K562 (cell line): ENCODE results near the gene ST7. TPM values are rescaled to one million over a fixed set of nuclear protein-coding genes. Genes with fewer than 3 reads are reported as not detected.

ENCODE experiments used
- CBFA2T3 ChIP-seq: fragments of 450-650 bp; IDR thresholded peaks from 2 replicates; pipeline ENCODE4 v1.6.1; 2017
- DIDO1 ChIP-seq: fragments of 450-650 bp; IDR thresholded peaks from 2 replicates; pipeline ENCODE4 v1.6.1; 2016; ENCODE audit warnings: low read depth, missing biosample characterization, missing genetic modification characterization
- HCFC1 ChIP-seq: IDR thresholded peaks from 2 replicates; pipeline ENCODE4 v1.6.1; 2012; ENCODE audit warnings: low read depth, low read length, improper control_type of control experiment
- IRF2 ChIP-seq: sonication (generic); formaldehyde crosslinking; IDR thresholded peaks from 2 replicates; pipeline ENCODE4 v1.8.1; 2022; ENCODE audit warnings: mild to moderate bottlenecking, missing genetic modification reagents
- KAT7 ChIP-seq: sonication (generic); formaldehyde crosslinking; IDR thresholded peaks from 2 replicates; pipeline ENCODE4 v1.8.0; 2022; ENCODE audit warnings: missing genetic modification reagents, mild to moderate bottlenecking, borderline replicate concordance
- NFIX ChIP-seq: fragments of 250-450 bp; sonication (Bioruptor Pico); IDR thresholded peaks from 2 replicates; pipeline ENCODE4 v1.4.0; 2020; ENCODE audit warnings: low read depth, mild to moderate bottlenecking, moderate library complexity
- PHB ChIP-seq: fragments of 250-450 bp; sonication (Bioruptor Pico); IDR thresholded peaks from 2 replicates; pipeline ENCODE4 v1.5.0; 2021
- PPARD ChIP-seq: fragments of 250-450 bp; sonication (Bioruptor Pico); IDR thresholded peaks from 2 replicates; pipeline ENCODE4 v1.8.0; 2022; ENCODE audit warnings: inconsistent platforms, mild to moderate bottlenecking, moderate library complexity
- SAFB ChIP-seq: fragments of 200-400 bp; formaldehyde crosslinking; IDR thresholded peaks from 2 replicates; pipeline ENCODE4 v1.6.1; 2017; ENCODE audit warnings: low read depth, low read length, borderline replicate concordance
- SNRNP70 ChIP-seq: fragments of 200-400 bp; formaldehyde crosslinking; optimal IDR thresholded peaks from 2 replicates; pipeline ENCODE3; 2017; ENCODE audit warnings: low read depth, low read length
- SRSF3 ChIP-seq: fragments of 200-400 bp; formaldehyde crosslinking; IDR thresholded peaks from 2 replicates; pipeline ENCODE4 v1.6.1; 2016; ENCODE audit warnings: mild to moderate bottlenecking, low read length, moderate library complexity; ENCODE audit not compliant: insufficient read depth
- TCF3 ChIP-seq: sonication (generic); formaldehyde crosslinking; IDR thresholded peaks from 2 replicates; pipeline ENCODE4 v1.4.0; 2020; ENCODE audit warnings: mild to moderate bottlenecking, missing genetic modification reagents
- ZNF217 ChIP-seq: sonication (generic); formaldehyde crosslinking; IDR thresholded peaks from 2 replicates; pipeline ENCODE4 v1.8.0; 2022; ENCODE audit warnings: mild to moderate bottlenecking, missing genetic modification reagents
- ZNF324 ChIP-seq: fragments of 250-450 bp; sonication (Bioruptor Pico); IDR thresholded peaks from 2 replicates; pipeline ENCODE4 v1.4.0; 2020; ENCODE audit warnings: mild to moderate bottlenecking
- ZZZ3 ChIP-seq: fragments of 450-650 bp; IDR thresholded peaks from 2 replicates; pipeline ENCODE4 v1.6.1; 2016; ENCODE audit warnings: antibody characterized with exemption, mild to moderate bottlenecking, moderate library complexity
- polyA plus RNA-seq, 8 experiments: library from polyadenylated mRNA; depleted of rRNA in 4 of 8; stranded (reverse) in 5 of 8; unstranded in 3 of 8; fragments of >200 nt; fragmentation: Nextera tagmentation in 2 of 8; fragmentation: Illumina TruSeq in 1 of 8; extraction: Ambion mirVana in 2 of 8; extraction: Trizol in 1 of 8; gene quantifications; 2 replicates each; pipeline versions ENCODE4 v1.2.1 to v1.2.3, GENCODE V29; 2011 to 2014; ENCODE audit warnings: inconsistent platforms in 1 of 8, missing spikeins in 1 of 8
- total RNA-seq, 7 experiments: library from RNA; depleted of rRNA in 6 of 7; stranded (reverse); fragments of >200 nt in 6 of 7; fragmentation: Illumina TruSeq in 2 of 7; extraction: Trizol in 2 of 7; gene quantifications; 2 replicates each; pipeline versions ENCODE4 v1.2.1 to v1.2.3, GENCODE V29; 2011 to 2021; ENCODE audit warnings: low replicate concordance in 1 of 7
- TF ChIP-seq, protein P1 (sequence below): fragments of 150-350 bp; IDR thresholded peaks from 2 replicates; pipeline ENCODE4 v1.6.1; 2014; ENCODE audit warnings: low read depth, mild to moderate bottlenecking, low read length, borderline replicate concordance
- TF ChIP-seq, protein P2 (sequence below): fragments of 450-650 bp; IDR thresholded peaks from 2 replicates; pipeline ENCODE4 v1.6.1; 2016; ENCODE audit warnings: borderline replicate concordance
- TF ChIP-seq, protein P3 (sequence below): fragments of 250-450 bp; sonication (Bioruptor Pico); IDR thresholded peaks from 2 replicates; pipeline ENCODE4 v1.9.0; 2021; ENCODE audit warnings: mild to moderate bottlenecking, inconsistent platforms
- TF ChIP-seq, protein P4 (sequence below): sonication (generic); formaldehyde crosslinking; IDR thresholded peaks from 2 replicates; pipeline ENCODE4 v1.4.0; 2020; ENCODE audit warnings: mild to moderate bottlenecking, missing genetic modification reagents

ST7 gene
- total and polyA plus RNA-seq, 9 of the 15 experiments (the other 6 are each of a cell fraction or from before 2014, with no cell fraction given), result 23.9 to 56.3 (median 36.9) TPM

DNA sequence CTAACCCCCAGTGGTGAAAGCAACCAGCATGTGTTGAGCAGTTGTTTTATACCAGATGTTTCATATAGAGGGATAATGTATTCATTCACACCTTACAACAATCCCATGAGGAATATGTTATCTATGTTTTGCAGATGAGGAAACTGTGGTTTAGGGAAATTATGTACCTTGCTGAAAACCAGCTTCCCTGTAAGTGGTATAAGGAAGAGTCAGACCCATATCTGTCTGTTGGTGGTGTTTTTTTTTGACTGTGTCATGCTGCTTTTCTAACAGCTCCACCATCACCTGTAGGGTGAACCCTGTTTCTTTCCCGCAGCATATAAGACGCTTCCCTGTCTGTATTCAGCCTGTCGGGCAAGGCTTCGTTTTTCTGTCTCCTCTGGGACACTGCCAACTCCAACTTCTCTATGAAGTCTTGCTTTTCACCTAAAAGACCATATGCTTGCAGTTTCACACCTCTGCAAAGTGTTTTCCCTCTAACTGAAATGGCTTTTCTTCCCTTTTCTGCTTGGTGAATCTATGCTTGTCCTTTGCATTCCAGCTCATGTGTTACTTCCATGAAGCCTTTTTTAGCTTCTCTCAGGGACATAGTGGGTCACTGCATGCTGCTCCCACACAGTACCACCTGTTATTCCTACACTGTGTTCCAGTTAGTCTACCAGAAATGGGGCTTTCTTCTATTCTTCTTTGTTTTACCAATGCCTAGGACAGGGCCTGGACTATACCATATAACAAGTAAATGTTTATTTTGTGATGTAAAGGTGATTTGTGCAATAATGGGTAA is 92.8 kb downstream of the ST7 start (continued):
- TF ChIP-seq, protein P1, sequence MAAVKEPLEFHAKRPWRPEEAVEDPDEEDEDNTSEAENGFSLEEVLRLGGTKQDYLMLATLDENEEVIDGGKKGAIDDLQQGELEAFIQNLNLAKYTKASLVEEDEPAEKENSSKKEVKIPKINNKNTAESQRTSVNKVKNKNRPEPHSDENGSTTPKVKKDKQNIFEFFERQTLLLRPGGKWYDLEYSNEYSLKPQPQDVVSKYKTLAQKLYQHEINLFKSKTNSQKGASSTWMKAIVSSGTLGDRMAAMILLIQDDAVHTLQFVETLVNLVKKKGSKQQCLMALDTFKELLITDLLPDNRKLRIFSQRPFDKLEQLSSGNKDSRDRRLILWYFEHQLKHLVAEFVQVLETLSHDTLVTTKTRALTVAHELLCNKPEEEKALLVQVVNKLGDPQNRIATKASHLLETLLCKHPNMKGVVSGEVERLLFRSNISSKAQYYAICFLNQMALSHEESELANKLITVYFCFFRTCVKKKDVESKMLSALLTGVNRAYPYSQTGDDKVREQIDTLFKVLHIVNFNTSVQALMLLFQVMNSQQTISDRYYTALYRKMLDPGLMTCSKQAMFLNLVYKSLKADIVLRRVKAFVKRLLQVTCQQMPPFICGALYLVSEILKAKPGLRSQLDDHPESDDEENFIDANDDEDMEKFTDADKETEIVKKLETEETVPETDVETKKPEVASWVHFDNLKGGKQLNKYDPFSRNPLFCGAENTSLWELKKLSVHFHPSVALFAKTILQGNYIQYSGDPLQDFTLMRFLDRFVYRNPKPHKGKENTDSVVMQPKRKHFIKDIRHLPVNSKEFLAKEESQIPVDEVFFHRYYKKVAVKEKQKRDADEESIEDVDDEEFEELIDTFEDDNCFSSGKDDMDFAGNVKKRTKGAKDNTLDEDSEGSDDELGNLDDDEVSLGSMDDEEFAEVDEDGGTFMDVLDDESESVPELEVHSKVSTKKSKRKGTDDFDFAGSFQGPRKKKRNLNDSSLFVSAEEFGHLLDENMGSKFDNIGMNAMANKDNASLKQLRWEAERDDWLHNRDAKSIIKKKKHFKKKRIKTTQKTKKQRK, result no peak
- TF ChIP-seq, protein P2, sequence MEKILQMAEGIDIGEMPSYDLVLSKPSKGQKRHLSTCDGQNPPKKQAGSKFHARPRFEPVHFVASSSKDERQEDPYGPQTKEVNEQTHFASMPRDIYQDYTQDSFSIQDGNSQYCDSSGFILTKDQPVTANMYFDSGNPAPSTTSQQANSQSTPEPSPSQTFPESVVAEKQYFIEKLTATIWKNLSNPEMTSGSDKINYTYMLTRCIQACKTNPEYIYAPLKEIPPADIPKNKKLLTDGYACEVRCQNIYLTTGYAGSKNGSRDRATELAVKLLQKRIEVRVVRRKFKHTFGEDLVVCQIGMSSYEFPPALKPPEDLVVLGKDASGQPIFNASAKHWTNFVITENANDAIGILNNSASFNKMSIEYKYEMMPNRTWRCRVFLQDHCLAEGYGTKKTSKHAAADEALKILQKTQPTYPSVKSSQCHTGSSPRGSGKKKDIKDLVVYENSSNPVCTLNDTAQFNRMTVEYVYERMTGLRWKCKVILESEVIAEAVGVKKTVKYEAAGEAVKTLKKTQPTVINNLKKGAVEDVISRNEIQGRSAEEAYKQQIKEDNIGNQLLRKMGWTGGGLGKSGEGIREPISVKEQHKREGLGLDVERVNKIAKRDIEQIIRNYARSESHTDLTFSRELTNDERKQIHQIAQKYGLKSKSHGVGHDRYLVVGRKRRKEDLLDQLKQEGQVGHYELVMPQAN, result no peak
- TF ChIP-seq CBFA2T3 (peak; percentile 65), KAT7 (no peak), SNRNP70 (no peak), NFIX (no peak), ZNF324 (CRISPR knock-in tag) (no peak), TCF3 (CRISPR knock-in tag) (peak; percentile 86), SRSF3 (no peak), ZNF217 (no peak), IRF2 (CRISPR knock-in tag) (no peak), DIDO1 (tag) (no peak), PPARD (no peak), ZZZ3 (no peak), SAFB (no peak), PHB (no peak), HCFC1 (no peak)
- TF ChIP-seq, protein P3, sequence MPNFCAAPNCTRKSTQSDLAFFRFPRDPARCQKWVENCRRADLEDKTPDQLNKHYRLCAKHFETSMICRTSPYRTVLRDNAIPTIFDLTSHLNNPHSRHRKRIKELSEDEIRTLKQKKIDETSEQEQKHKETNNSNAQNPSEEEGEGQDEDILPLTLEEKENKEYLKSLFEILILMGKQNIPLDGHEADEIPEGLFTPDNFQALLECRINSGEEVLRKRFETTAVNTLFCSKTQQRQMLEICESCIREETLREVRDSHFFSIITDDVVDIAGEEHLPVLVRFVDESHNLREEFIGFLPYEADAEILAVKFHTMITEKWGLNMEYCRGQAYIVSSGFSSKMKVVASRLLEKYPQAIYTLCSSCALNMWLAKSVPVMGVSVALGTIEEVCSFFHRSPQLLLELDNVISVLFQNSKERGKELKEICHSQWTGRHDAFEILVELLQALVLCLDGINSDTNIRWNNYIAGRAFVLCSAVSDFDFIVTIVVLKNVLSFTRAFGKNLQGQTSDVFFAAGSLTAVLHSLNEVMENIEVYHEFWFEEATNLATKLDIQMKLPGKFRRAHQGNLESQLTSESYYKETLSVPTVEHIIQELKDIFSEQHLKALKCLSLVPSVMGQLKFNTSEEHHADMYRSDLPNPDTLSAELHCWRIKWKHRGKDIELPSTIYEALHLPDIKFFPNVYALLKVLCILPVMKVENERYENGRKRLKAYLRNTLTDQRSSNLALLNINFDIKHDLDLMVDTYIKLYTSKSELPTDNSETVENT, result no peak
- TF ChIP-seq, protein P4, sequence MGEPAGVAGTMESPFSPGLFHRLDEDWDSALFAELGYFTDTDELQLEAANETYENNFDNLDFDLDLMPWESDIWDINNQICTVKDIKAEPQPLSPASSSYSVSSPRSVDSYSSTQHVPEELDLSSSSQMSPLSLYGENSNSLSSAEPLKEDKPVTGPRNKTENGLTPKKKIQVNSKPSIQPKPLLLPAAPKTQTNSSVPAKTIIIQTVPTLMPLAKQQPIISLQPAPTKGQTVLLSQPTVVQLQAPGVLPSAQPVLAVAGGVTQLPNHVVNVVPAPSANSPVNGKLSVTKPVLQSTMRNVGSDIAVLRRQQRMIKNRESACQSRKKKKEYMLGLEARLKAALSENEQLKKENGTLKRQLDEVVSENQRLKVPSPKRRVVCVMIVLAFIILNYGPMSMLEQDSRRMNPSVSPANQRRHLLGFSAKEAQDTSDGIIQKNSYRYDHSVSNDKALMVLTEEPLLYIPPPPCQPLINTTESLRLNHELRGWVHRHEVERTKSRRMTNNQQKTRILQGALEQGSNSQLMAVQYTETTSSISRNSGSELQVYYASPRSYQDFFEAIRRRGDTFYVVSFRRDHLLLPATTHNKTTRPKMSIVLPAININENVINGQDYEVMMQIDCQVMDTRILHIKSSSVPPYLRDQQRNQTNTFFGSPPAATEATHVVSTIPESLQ (CRISPR knock-in tag), result no peak
